OCI-LY1 (cell line): Measurements from ENCODE around the gene DDX10.

Source experiments
- EZH2 ChIP-seq: fragments of 200-600 bp; sonication (generic), shearing (Covaris generic); IDR thresholded peaks from 2 replicates; pipeline ENCODE4 v1.8.0; 2017; ENCODE audit warnings: borderline replicate concordance, mixed run types, mild to moderate bottlenecking, antibody characterized with exemption, low read length, moderate library complexity, mixed read lengths
- TF ChIP-seq, protein P1 (sequence below): fragments of 200-600 bp; sonication (generic), shearing (Covaris generic); IDR thresholded peaks from 2 replicates; pipeline ENCODE4 v1.5.1; 2017; ENCODE audit warnings: mild to moderate bottlenecking, antibody characterized with exemption, low read length, moderate library complexity, mixed read lengths

DNA sequence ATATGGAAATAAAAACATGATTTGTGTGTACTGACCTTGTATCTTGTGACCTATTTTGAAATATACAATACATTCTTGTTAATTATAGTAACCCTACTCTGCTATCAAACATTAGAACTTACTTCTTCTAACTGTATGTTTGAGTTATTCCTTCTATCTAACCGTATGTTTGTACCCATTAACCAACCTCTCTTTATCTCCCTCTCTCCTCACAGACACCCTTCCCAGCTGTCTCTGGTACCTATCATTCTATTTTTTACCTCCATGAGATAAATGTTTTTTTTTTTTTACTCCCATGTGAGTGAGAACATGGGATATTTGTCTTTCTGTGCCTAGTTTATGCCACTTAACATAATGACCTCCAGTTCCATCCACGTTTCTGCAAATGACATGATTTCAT is 128.7 kb downstream of the DDX10 start:
- TF ChIP-seq, protein P1, sequence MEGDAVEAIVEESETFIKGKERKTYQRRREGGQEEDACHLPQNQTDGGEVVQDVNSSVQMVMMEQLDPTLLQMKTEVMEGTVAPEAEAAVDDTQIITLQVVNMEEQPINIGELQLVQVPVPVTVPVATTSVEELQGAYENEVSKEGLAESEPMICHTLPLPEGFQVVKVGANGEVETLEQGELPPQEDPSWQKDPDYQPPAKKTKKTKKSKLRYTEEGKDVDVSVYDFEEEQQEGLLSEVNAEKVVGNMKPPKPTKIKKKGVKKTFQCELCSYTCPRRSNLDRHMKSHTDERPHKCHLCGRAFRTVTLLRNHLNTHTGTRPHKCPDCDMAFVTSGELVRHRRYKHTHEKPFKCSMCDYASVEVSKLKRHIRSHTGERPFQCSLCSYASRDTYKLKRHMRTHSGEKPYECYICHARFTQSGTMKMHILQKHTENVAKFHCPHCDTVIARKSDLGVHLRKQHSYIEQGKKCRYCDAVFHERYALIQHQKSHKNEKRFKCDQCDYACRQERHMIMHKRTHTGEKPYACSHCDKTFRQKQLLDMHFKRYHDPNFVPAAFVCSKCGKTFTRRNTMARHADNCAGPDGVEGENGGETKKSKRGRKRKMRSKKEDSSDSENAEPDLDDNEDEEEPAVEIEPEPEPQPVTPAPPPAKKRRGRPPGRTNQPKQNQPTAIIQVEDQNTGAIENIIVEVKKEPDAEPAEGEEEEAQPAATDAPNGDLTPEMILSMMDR: no peak
- TF ChIP-seq EZH2: no peak
